ENCODE data around the gene LMLN. TPM values are rescaled to one million over a fixed set of nuclear protein-coding genes. Genes with fewer than 3 reads are reported as not detected.

LMLN gene
- polyA plus RNA-seq, 1 donor (not counting 4 experiments of a cell fraction or from before 2014, with no cell fraction given): 5.2 TPM

DNA sequence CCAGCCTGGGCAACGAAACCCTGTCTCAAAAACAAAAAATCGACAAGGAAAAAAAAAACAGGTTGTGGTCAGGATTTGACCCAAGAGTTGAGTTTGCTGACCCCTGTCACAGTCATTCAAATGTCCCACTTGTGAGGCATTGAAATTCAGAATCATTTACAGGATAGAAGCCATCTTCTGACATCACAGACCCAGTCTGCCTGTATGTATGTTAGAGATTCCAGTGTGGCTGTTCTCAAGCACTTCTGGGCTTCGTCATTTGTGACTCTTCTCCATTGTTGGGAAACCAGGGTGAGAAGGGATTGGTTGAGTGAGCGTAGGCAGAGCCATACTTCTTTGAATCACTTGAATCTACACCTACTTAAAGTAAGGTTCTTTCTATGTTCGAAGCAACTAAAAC, 57.1 kb downstream of the LMLN start:
- no peak overlapping the region for H3K4me3 ChIP-seq (ENCODE audit: control insufficient read depth in 2 of 3, extremely low read depth in 1 of 3, insufficient read depth in 2 of 3, low read depth in 1 of 3, low read length in 3 of 3)
- no peaks in the 10 kb centered on the region for H3K4me1 ChIP-seq (ENCODE audit: control insufficient read depth, extremely low read depth, insufficient read depth, low read length)
- no peak for FAIRE-seq
- no peaks in the 10 kb centered on the region for H3K9me3 ChIP-seq (ENCODE audit: control insufficient read depth, low read depth, low read length)
- peaks cover 0 to 1% of the 10 kb centered on the region in 2 experiments for H3K36me3 ChIP-seq (ENCODE audit: control insufficient read depth in 2 of 2, extremely low read depth in 1 of 2, insufficient read depth in 2 of 2, low read length in 2 of 2)
- H3K9ac ChIP-seq (ENCODE audit: control insufficient read depth, extremely low read depth, insufficient read depth, low read length): no peak overlapping the region
- H3K27ac ChIP-seq (ENCODE audit: control insufficient read depth, insufficient read depth, low read length): no peak overlapping the region
- H3K4me2 ChIP-seq (ENCODE audit: control insufficient read depth, extremely low read depth, insufficient read depth, low read depth, low read length): no peak overlapping the region
- H3K27me3 ChIP-seq (ENCODE audit: control insufficient read depth, extremely low read depth, insufficient read depth, low read length): no peaks in the 10 kb centered on the region
- no peak for DNase-seq (ENCODE audit: low read depth, low spot score)
- no peaks in the 10 kb centered on the region for H3K79me2 ChIP-seq (ENCODE audit: control insufficient read depth, insufficient read depth, low read length)
- no peaks in the 10 kb centered on the region for H3K9me1 ChIP-seq (ENCODE audit: control insufficient read depth, extremely low read depth, insufficient read depth, low read length)
- no peak for TF ChIP-seq CTCF (optimal IDR thresholded peaks at IDR 0.05 in 1 of 3, IDR thresholded peaks at IDR 0.05 in 1 of 3, conservative IDR thresholded peaks at IDR 0.05 in 1 of 3; ENCODE audit: extremely low read depth in 1 of 3, insufficient read depth in 2 of 3, low read length in 3 of 3)
- TF ChIP-seq EZH2 (IDR thresholded peaks at IDR 0.05; ENCODE audit: low read length): no peak
- H2AFZ ChIP-seq (ENCODE audit: control insufficient read depth, low read length): no peak overlapping the region
- no peaks in the 10 kb centered on the region for H4K20me1 ChIP-seq (ENCODE audit: control insufficient read depth, extremely low read depth, insufficient read depth, low read length)
- dilution Hi-C loops (cut with MboI; ENCODE audit: extremely low pct_ligation_motif_present, low sequenced_read_pairs): no loop called here

DNA sequence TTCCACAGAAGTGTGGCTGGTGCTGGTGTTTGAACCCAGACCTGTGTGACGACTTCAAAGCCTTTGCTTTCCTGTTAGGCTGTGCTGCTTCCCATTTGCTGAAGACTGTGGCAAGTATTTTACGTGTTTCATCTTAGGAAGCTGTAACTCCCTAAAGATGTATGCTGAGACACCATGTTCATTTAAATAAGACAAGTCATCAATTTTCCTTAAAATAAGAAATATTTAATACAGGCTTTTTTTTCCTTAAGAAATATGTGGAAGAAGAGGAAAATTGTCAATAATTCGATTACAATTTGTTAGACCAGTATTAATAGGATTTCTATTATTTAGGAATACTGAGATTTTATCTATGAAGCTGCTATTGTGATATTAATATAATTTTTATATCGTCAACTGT, 58.4 kb downstream of the LMLN start:
- Histone ChIP-seq H4K20me1 (ENCODE audit: control insufficient read depth, extremely low read depth, insufficient read depth, low read length) (no peaks in the 10 kb centered on the region), H3K4me1 (ENCODE audit: control insufficient read depth, extremely low read depth, insufficient read depth, low read length) (no peaks in the 10 kb centered on the region), H3K9me1 (ENCODE audit: control insufficient read depth, extremely low read depth, insufficient read depth, low read length) (no peaks in the 10 kb centered on the region), H3K79me2 (ENCODE audit: control insufficient read depth, insufficient read depth, low read length) (no peaks in the 10 kb centered on the region), H3K36me3 (ENCODE audit: control insufficient read depth in 2 of 2, extremely low read depth in 1 of 2, insufficient read depth in 2 of 2, low read length in 2 of 2) (peaks cover 0 to 1% of the 10 kb centered on the region in 2 experiments), H2AFZ (ENCODE audit: control insufficient read depth, low read length) (no peak overlapping the region), H3K9ac (ENCODE audit: control insufficient read depth, extremely low read depth, insufficient read depth, low read length) (no peak overlapping the region), H3K27ac (ENCODE audit: control insufficient read depth, insufficient read depth, low read length) (no peak overlapping the region), H3K9me3 (ENCODE audit: control insufficient read depth, low read depth, low read length) (no peaks in the 10 kb centered on the region), H3K4me3 (ENCODE audit: control insufficient read depth in 2 of 3, extremely low read depth in 1 of 3, insufficient read depth in 2 of 3, low read depth in 1 of 3, low read length in 3 of 3) (no peak overlapping the region), H3K27me3 (ENCODE audit: control insufficient read depth, extremely low read depth, insufficient read depth, low read length) (no peaks in the 10 kb centered on the region), H3K4me2 (ENCODE audit: control insufficient read depth, extremely low read depth, insufficient read depth, low read depth, low read length) (no peak overlapping the region)
- DNase-seq (ENCODE audit: low read depth, low spot score): no peak
- no peak for FAIRE-seq
- dilution Hi-C loops (cut with MboI; ENCODE audit: extremely low pct_ligation_motif_present, low sequenced_read_pairs): no loop called here
- no peak for TF ChIP-seq EZH2 (IDR thresholded peaks at IDR 0.05; ENCODE audit: low read length)
- no peak for TF ChIP-seq CTCF (optimal IDR thresholded peaks at IDR 0.05 in 1 of 3, IDR thresholded peaks at IDR 0.05 in 1 of 3, conservative IDR thresholded peaks at IDR 0.05 in 1 of 3; ENCODE audit: extremely low read depth in 1 of 3, insufficient read depth in 2 of 3, low read length in 3 of 3)

Data from keratinocyte (primary cell).